HG03095 (cell line): ENCODE measurements around the gene SYCP2.
"Not testable (repeated sequence)": the region's sequence is repeated elsewhere in the genome, so short reads cannot be mapped to it uniquely, and the experiment has no call there.

ENCODE experiments used
- ATAC-seq: cut with Tn5 transposase; IDR thresholded peaks from one replicate; pipeline ENCODE4 v1.9.1; 2021; ENCODE audit warnings: moderate library complexity; ENCODE audit not compliant: unreplicated experiment

The SYCP2 gene

GRCh38 chr20:59912609-59913008 is 20.8 kb downstream of the SYCP2 start:
- no peak for ATAC-seq

GRCh38 chr20:59911041-59911440 is 22.4 kb downstream of the SYCP2 start:
- ATAC-seq: no peak

GRCh38 chr20:59908855-59909254 is 24.6 kb downstream of the SYCP2 start:
- ATAC-seq: no peak

- ATAC-seq: no peak
These were observed 29.8 kb downstream of the SYCP2 start for GRCh38 chr20:59903621-59904020.

- no peak for ATAC-seq
These were observed 31.0 kb downstream of the SYCP2 start for GRCh38 chr20:59902470-59902869.

- ATAC-seq: no peak
These were observed 37.5 kb downstream of the SYCP2 start for GRCh38 chr20:59895908-59896307.

- no peak for ATAC-seq
These were observed 41.9 kb downstream of the SYCP2 start for GRCh38 chr20:59891581-59891980.

DNA sequence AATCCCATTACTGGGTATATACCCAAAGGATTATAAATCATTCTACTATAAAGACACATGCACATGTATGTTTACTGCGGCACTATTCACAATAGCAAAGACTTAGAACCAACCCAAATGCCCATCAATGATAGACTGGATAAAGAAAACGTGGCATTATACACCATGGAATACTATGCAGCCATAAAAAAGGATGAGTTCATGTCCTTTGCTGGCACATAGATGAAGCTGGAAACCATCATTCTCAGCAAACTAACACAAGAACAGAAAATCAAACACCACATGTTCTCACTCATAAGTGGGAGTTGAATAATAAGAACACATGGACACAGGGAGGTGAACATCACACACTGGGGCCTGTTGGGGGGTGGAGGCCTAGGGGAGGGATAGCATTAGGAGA is 43.4 kb downstream of the SYCP2 start:
- not testable (repeated sequence) for ATAC-seq

GRCh38 chr20:59888050-59888449 is 45.4 kb downstream of the SYCP2 start:
- ATAC-seq: no peak

DNA sequence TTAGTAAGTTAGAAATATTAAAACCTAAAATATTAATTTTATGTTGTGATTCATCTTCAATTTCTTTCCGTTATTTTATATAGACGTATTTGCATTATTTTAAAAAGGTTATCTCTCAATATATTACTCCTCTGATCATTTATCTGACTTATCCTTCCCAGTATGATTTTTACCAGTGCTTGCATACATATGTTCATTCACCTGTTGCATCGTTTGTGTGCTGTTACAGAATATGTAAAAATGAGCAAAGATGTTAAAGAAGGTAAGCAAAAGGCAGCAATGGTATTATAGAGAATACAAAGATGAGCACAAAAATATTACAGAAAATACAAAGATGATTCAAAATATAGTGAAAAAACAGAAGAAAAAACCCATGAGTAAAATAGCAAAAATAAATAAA is 48.9 kb downstream of the SYCP2 start:
- no peak for ATAC-seq

- ATAC-seq: no peak
These were observed 53.2 kb downstream of the SYCP2 start for GRCh38 chr20:59880198-59880597.

DNA sequence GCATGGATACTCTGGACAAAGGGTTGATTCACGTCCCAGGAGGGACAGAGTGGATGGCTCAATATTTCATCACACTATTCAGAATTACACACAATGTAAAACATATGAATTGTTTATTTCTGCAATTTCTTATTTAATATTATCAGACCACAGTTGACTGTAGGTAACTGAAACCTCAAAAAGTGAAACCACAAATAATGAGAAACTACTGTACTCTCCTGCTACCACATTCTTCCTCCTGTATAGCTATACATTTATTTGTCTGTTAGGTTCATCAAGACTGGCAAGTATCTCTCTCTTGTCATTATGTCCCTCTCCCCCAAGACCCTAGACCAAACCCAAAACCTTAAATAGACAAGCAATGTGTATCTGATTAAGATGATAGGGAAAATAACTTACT is 60.0 kb downstream of the SYCP2 start:
- no peak for ATAC-seq

- ATAC-seq: no peak
These were observed 62.3 kb downstream of the SYCP2 start for GRCh38 chr20:59871096-59871495.

- no peak for ATAC-seq
These were observed 67.1 kb downstream of the SYCP2 start for GRCh38 chr20:59866338-59866737.

DNA sequence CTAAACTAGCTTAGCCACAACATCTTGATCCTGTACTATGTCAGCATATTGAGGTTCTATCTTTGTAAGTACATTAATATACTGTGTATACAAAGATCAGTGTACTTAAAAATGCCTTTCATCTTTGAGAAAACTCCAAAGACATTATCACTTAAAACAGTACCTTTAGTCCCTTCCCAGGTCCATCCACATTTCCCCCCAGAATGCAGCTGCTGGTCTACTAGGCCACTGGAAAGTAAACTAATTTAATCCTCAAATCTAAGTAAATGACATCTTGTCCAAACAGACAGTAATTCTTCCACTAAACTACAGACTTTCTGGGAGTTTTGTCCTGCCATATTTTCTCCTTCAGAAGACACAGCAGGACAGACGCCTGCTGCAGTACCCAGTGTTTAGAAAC is 68.7 kb downstream of the SYCP2 start:
- no peak for ATAC-seq

DNA sequence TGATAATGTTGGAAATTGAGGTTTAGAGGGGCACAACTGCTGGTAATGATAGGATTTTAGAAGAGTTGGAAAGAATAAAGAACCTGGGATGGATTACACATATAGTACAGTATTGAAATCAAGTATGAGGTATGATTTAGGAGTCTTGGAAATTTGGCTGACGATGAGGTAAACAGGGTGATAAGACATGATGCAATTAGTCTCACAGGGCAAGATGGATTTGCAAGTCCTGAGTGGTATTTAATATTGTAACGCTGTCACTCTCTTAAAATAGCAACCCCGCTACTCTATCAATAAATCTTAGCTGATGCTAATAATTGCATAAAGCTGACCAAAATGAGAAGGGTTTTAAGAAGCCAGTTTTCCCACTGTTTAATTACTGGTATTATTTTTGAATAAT is 70.4 kb downstream of the SYCP2 start:
- no peak for ATAC-seq

GRCh38 chr20:59861401-59861800 is 72.0 kb downstream of the SYCP2 start:
- ATAC-seq: no peak

GRCh38 chr20:59858425-59858824 is 75.0 kb downstream of the SYCP2 start:
- ATAC-seq: no peak

DNA sequence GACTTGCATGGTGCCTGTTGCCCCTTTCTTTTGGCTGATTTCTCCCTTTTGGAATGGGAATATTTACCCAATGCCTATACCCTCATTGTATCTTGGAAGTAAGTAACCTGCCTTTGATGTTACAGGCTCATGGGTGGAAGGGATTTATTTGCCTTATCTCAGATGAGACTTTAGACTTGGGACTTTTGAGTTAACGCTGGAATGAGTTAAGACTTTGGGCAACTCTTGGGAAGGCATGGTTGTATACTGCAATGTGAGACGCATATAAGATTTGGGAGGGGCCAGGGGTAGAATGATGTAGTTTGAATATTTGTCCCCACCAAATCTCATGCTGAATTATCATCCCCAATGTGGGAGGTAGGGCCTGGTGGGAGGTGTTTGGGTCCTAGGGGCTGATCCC is 75.5 kb downstream of the SYCP2 start:
- ATAC-seq: no peak

GRCh38 chr20:59856941-59857340 is 76.5 kb downstream of the SYCP2 start:
- ATAC-seq: not testable (repeated sequence)

DNA sequence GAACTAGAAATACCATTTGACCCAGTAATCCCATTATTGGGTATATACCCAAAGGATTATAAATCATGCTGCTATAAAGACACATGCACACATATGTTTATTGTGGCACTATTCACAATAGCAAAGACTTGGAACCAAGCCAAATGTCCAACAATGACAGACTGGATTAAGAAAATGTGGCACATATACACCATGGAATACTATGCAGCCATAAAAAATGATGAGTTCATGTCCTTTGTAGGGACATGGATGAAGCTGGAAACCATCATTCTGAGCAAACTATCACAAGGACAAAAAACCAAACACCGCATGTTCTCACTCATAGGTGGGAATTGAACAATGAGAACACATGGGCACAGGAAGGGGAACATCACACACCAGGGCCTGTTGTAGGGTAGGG is 76.9 kb downstream of the SYCP2 start:
- not testable (repeated sequence) for ATAC-seq

GRCh38 chr20:59850018-59850641 is 83.3 kb downstream of the SYCP2 start:
- no peak for ATAC-seq

DNA sequence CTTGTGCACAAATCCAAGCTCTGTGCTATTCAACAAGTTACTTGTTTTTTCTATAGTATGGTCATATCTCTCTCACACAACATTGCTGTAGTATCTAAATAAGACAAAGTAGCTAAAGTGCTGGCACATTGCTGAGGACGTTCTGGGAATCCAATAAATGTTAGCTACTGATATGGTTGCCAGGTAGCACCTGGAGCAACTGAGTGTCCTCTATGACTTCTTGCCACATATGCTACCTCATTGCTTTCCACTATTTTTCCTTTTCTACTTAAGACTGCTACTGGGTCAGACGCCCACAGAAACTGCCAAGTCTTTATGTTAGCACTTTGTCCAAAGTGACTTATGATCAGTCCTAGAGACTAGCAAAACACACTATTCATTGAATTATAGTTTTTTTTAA is 85.3 kb downstream of the SYCP2 start:
- ATAC-seq: no peak
